Adrenal gland (tissue), 5 donors: ENCODE data around the gene HMGN4.

ENCODE experiments used
- POLR2A ChIP-seq, 2 donors: fragments of 450-650 bp; IDR thresholded peaks; one replicate each; pipeline ENCODE4 v1.6.1; 2017; ENCODE audit warnings: antibody characterized with exemption in 2 of 2, mild to moderate bottlenecking in 2 of 2, moderate library complexity in 1 of 2
- TF ChIP-seq, protein P1 (sequence below), 6 experiments: fragments of 450-650 bp in 4 of 6; fragments of 200-600 bp in 2 of 6; sonication (generic) in 1 of 6; IDR thresholded peaks; 1 replicate in 5 of 6; 2 replicates in 1 of 6; pipeline versions ENCODE4 v1.5.1 to v1.8.0; 2016 to 2021; ENCODE audit warnings: antibody characterized with exemption in 6 of 6, mild to moderate bottlenecking in 2 of 6, moderate library complexity in 1 of 6
- donor health status: DM: no; HTN: no; CAD: no.

DNA sequence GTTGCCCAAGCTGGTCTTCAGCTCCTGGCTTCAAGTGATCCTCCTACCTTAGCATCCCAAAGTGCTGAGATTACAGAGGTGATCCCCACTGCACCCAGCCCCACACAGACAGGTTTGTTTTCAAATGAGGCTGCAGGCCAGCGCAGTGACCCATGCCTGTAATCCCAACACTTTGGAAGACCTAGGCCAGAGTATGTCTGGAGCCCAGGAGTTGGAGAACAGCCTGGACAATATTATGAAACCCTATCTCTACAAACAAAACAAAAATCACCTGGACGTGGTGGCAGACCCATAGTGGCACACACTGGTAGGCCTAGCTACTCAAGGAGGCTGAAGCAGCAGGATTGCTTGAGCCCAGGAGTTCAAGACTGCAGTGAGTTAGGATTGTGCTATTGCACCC is 8.0 kb upstream of the HMGN4 start:
- TF ChIP-seq, protein P1, sequence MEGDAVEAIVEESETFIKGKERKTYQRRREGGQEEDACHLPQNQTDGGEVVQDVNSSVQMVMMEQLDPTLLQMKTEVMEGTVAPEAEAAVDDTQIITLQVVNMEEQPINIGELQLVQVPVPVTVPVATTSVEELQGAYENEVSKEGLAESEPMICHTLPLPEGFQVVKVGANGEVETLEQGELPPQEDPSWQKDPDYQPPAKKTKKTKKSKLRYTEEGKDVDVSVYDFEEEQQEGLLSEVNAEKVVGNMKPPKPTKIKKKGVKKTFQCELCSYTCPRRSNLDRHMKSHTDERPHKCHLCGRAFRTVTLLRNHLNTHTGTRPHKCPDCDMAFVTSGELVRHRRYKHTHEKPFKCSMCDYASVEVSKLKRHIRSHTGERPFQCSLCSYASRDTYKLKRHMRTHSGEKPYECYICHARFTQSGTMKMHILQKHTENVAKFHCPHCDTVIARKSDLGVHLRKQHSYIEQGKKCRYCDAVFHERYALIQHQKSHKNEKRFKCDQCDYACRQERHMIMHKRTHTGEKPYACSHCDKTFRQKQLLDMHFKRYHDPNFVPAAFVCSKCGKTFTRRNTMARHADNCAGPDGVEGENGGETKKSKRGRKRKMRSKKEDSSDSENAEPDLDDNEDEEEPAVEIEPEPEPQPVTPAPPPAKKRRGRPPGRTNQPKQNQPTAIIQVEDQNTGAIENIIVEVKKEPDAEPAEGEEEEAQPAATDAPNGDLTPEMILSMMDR (IDR thresholded peaks at IDR 0.05): no peak
- no peak for TF ChIP-seq POLR2A (IDR thresholded peaks at IDR 0.05)
